ENCODE results near the gene SIL1. TPM values are rescaled to one million over a fixed set of nuclear protein-coding genes. Genes with fewer than 3 reads are reported as not detected.
"Not testable (repeated sequence)": the region's sequence is repeated elsewhere in the genome, so short reads cannot be mapped to it uniquely, and the experiment has no call there.

The SIL1 gene
- polyA plus RNA-seq, 3 donors: 51.6 to 53.7 (median 53.2) TPM

DNA sequence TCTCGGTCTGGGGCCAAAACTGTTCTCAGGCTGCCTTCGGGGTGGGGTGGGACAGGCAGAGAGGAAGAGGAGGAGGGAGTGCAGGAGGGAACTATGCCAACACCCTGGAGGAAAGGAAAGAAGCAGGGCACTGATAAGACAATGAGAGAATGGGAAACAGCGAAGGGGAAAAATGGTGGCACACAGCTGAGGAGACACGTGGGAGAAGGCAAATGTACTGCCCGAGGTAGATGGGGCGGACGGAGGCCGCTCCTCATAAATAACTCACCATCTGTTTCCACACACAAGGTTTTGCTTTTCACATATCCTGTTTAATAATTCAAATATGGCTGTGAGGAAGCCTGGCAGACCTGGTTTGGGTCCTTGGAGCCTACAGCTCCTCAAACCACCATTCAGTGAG is 174.9 kb downstream of the SIL1 start:
- DNase-seq (ENCODE audit: extremely low read depth in 1 of 11, low read depth in 9 of 11, low spot score in 4 of 11): no peak

DNA sequence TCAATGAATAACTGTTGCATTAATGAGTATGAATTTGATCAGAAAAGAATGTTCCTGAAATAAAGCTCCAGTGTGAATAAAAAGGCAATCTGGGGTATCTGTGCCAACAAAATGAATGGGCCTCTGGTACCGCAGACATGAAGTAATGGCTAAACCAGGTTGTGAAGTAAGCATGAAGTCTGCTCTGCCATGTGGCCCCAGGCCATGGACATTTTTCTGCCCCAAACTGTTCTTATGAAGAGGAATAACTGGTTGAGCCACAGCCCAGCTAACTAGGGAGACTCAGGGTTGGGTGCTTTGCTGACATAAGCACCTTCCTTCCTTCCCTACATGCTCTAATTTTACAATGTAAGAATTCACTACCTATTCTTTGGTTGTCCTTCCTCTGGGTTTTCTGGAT is 175.6 kb downstream of the SIL1 start:
- no peak for DNase-seq (ENCODE audit: extremely low read depth in 1 of 11, low read depth in 9 of 11, low spot score in 4 of 11)

DNA sequence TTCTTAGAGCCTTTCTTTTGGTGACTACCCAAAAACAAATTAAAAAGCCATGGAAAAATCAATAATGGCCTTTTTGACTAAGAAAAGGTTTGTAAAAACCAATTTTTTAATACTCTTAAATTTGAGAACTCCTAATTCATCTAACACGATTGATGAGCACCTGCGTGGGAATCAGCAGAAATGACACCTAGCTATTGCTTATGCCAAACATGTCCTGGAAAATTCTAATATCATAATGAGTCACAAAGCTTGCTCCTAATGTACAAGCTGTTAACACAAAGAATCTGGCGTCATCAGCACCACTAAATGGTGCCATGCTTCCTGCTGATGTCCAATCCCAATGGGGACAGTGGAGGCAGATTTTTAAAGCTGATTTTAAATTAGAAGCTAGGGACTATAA is 176.8 kb downstream of the SIL1 start:
- no peak for DNase-seq (ENCODE audit: extremely low read depth in 1 of 11, low read depth in 9 of 11, low spot score in 4 of 11)

DNA sequence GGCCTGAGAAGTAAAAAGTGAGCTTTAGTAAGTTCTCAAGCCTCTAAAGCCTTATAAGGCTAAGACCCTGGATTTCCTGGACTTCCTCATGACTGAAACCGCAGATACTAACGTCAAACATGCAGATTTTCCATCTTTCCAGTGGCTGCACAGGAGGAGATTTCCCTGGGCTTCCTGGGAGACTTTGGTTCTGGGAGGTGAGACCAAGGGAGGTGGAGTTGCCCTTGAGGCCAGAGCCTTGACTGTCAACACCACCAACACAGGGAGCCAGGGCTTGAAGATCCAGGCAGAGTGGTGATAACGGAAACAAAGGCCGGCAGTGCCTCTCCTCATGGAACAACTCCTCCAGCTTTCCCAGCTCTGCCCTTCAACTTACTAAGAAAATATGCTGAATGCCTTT is 178.3 kb downstream of the SIL1 start:
- DNase-seq (ENCODE audit: extremely low read depth in 1 of 11, low read depth in 9 of 11, low spot score in 4 of 11): no peak

DNA sequence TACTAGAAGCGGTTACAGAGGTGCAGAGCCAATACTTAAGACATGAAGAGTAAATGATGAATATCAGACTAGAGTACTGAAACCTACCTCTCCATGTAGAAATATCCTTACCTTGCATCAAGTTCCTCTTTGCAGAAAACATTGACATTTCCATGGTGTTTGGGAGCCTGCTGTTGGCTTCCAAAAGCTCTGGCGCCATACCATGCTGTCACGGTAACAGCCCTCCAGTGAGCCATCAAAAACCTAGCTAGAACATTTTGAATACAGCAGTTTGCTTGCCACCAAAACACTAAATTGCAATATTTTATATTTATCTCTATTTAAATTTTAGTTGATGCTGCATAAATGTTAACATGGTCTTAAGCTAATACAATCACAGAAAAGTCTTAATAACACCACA is 179.0 kb downstream of the SIL1 start:
- DNase-seq (ENCODE audit: extremely low read depth in 1 of 11, low read depth in 9 of 11, low spot score in 4 of 11): no peak

DNA sequence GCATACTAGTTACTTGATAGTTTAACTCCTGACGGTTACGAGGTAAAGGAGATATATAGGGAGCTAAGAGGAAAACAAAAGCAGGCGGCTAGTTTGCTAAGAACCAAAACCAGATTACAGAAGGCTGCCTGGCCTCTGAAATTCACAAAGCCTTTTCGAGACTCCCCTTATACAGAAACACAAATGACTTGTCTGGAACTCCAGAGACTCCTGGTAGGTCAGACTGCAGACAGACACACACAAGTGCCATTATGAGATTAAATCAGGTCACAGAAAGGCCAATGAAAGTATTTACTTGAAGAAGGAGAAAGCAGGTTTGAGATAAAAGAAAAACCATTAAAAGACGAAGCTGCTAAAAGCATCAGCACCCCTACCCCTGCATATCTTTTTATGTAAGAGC is 180.5 kb downstream of the SIL1 start:
- DNase-seq (ENCODE audit: extremely low read depth in 1 of 11, low read depth in 9 of 11, low spot score in 4 of 11): no peak

DNA sequence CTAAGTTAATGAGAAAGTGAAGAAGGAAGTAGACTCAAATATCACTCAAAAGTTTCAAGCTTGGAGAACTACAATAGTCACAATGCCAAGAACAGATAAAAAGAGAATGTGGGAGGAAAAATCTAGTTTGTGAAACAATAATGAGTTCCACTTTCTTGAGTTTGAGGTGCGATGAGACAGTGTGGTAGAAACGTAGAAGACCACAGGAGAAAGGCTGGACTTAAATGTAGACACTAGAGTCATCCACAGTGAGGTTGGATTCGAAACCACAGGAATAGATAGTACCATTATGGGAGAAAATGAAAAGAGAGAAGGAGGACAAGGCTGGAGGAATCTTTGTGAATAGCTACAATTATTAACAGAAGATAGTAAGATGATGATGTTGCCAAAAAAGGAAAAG is 182.0 kb downstream of the SIL1 start:
- DNase-seq (ENCODE audit: extremely low read depth in 1 of 11, low read depth in 9 of 11, low spot score in 4 of 11): no peak

DNA sequence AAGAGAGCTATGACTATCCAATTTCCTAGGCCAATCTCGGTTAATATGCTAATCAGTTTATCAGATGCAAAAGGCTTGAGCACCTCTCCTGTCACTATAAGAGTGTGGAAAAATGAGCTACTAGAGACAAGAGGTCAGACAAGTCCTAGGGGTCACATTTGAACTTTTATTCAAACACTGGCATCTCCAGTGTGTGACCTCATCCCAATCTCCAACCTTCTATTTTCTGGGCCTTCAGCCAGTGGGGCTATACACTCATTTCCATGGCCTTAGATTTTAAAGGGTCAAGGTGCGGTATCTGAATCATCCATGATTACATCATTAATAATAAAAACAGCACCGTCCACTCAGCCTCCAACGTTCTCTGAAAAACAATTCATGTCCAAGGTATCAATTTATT is 183.4 kb downstream of the SIL1 start:
- no peak for DNase-seq (ENCODE audit: extremely low read depth in 1 of 11, low read depth in 9 of 11, low spot score in 4 of 11)

DNA sequence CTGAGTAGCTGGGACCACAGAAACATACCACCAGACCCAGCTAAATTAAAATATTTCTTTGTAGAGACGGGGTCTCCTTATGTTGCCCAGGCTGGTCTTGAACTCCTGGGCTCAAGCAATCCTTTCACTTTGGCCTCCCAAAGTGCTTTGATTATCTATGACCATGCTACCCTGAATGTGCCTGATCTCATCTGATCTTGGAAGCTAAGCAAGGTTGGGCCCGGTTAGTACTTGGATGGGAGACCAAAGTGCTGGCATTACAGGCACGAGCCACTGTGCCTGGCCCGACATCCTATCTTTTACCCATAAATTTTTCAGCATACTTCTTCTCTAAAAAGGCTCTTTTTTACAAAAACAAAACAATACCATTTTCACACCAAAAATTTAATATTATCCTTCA is 186.0 kb downstream of the SIL1 start:
- DNase-seq (ENCODE audit: extremely low read depth in 1 of 11, low read depth in 9 of 11, low spot score in 4 of 11): no peak

DNA sequence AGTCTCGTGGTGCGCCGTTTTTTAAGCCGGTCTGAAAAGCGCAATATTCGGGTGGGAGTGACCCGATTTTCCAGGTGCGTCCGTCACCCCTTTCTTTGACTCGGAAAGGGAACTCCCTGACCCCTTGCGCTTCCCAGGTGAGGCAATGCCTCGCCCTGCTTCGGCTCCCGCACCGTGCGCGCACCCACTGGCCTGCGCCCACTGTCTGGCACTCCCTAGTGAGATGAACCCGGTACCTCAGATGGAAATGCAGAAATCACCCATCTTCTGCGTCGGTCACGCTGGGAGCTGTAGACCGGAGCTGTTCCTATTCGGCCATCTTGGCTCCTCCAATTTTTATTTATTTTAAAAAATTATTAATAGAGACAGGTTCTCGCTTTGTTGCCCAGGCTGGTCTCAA is 187.0 kb downstream of the SIL1 start:
- DNase-seq (ENCODE audit: extremely low read depth in 1 of 11, low read depth in 9 of 11, low spot score in 4 of 11): not testable (repeated sequence)

DNA sequence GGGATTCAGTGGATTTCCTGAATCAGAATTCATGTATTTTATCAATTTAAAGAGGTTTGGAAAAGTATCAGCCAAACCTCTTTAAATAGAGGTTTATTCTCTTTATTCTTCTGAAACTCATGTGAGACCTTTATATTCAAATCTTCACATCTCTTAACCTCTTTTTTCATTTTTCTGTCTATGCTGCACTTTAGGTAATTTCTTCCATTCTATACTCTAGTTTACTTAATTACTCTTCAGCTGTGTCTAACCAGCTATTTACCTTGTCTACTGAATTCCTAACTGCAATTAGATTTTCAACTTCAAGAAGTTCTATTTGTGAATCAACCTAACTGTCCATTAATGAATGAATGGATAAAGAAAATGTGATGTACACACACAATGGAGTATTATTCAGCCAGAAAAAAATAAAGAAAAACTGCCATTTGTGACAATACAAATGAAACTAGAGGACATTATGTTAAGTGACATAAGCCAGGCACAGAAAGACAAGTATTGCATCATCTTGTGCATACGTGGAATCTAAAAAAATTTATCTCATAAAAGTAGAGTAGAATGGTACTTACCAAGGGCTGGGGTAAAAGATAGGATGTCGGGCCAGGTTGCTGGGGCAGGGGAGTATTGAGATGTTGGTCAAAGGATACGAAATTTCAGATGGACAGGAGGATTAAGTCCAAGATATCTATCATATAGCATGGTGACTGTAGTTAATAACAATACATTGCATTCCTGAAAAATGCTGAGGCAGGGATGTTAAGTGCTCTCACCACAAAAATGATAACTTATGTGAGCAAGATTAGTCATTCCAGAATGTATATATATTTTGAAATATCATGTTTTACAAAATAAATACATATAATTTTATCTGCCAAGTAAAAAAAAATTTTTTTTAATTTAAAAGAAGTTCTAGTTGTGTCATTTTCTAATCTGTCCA is 193.5 kb downstream of the SIL1 start:
- no peak for DNase-seq (ENCODE audit: extremely low read depth in 1 of 11, low read depth in 9 of 11, low spot score in 4 of 11)

DNA sequence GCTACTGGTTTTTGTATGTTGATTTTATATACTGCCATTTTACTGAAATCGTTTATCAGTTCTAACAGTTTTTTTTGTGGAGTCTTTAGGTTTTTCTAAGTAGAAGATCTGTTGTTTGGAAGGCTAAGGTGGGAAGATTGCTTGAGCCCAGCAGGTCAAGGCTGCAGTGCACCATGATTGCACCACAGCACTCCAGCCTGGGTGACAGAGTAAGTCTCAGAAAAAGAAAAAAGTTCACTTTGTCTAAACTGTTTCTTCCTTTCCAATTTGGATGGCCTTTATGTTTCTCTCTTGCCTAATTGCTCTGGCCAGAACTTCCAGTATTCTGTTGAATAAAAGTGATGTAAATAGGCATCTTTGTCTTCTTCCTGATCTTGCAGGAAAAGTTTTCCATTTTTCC is 198.5 kb downstream of the SIL1 start:
- no peak for DNase-seq (ENCODE audit: extremely low read depth in 1 of 11, low read depth in 9 of 11, low spot score in 4 of 11)

DNA sequence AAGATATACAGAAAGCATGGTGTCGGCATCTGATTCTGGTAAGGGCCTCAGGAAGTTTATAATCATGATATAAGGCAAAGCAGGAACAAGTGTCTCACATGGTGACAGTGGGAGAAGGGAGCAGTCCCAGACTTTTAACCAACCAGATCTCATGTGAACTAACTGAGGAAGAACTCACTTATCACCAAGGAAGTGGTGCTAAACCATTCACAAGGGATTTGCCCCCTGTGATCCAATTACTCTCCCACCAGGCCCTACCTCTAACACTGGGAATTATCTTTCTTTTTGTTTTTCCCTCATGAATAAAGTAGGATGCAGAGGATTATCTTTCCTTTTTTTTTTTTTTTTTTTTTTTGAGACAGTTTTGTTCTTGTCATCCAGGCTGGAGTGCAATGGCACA is 199.6 kb downstream of the SIL1 start:
- DNase-seq (ENCODE audit: extremely low read depth in 1 of 11, low read depth in 9 of 11, low spot score in 4 of 11): no peak

DNA sequence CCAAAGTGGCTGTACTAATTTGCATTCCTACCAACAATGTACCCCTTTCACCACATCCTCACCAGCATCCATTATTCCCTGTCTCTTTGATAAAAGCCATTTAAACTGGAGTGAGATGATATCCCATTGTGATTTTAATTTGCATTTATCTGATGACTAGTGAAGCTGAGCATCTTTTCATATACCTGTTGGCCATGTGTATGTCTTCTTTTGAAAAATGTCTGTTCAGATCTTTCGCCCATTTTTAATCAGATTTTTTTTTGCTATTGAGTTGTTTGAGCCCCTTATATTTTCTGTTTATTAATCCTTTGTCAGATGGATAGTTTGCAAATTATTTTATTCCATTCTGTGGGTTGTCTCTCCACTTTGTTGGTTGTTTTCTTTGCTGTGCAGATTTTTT is 202.0 kb downstream of the SIL1 start:
- no peak for DNase-seq (ENCODE audit: extremely low read depth in 1 of 11, low read depth in 9 of 11, low spot score in 4 of 11)

DNA sequence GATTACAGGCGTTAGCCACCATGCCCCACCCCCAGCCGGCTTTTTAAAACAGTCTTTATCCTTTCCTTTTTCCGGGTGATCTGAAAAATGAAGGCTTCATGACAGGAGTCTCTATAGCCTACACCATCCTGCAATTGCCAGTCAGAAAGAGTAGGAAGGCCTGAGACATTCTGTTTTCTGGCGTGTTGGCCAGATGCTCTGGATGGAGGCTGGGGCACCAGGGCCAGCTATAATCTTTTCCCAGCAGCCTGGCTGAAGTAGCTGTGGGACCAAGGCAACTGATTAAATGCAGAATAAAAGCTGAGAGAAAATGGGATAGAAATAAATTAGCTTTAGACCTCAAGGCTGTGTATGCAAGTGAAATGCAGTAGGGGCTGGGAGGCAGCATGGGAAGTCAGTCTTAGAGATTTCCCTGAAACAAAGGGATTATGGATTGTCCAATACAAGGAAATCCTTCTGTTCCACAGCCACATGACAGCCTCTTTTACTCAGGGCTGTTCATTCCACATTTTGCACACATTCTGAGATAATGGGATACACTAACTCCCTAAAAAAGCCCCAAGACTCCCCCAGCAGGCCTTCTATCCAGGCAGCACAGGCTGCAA is 207.1 kb downstream of the SIL1 start:
- no peak for DNase-seq (ENCODE audit: extremely low read depth in 1 of 11, low read depth in 9 of 11, low spot score in 4 of 11)

DNA sequence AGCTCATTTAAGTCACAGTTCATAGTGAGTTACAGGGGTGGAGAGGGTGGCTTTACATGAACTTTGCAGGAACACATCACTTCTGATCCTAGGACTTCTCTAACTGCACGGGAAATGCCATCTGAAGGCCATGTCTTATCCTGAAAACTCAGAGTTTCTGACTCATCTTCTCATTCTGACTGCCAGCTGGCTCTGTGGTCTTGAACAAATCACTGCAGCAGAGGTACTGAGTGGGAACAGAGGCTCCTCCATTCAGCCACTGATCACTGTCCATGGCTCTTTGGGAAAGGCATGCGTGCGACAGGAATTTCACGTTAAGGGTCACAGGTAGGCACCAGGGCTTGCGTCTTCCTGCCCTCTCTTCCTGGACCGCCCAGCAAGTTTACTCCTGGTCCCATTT is 208.4 kb downstream of the SIL1 start:
- no peak for DNase-seq (ENCODE audit: extremely low read depth in 1 of 11, low read depth in 9 of 11, low spot score in 4 of 11)

DNA sequence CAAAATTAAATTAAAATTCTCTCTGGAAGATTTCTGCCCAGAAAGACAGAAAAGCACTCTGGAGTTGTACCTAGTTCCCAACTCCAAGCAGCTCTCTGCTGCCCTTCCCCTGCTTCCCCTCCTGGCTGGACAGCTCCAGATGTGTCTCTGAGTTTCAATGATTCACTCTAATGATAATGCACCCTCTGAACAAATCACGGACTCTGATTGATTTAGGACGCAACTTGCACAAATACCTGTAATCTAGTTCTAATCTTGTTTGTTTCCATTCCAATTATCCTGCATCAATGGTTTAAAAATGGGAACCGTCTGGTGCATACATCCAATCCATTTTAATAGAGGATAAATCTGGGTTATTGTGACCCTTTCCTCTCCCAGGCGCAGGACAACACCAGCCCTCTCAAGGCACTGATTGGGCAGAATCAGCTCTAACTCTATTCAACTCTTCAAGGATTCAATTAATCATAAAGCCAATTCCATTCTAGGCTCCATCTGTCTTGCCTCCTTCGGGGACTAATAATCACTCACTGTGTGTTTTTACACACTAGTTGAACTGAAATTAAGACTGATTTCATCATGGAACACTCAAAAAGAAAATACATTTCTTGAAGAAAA is 211.9 kb downstream of the SIL1 start:
- no peak for DNase-seq (ENCODE audit: extremely low read depth in 1 of 11, low read depth in 9 of 11, low spot score in 4 of 11)

DNA sequence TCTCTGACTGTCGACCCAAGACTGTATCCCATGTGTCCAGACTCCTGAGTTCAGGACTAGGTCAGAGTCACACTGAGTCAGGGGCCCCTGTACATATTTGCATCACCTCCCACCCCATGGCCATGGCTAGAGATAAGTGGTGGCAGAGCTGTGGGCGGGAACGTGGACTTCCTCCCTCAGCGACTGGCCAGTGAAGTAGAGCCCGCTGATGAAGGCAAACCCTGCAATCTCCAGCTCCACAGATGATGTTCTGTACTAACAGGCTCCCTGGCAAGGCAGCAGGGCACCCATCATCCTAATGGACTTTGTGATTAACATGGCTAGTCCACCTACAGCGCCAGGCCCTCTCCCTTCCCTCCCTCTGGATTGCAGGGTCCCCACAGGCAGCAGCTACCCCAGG is 212.5 kb downstream of the SIL1 start:
- DNase-seq (ENCODE audit: extremely low read depth in 1 of 11, low read depth in 9 of 11, low spot score in 4 of 11): no peak

DNA sequence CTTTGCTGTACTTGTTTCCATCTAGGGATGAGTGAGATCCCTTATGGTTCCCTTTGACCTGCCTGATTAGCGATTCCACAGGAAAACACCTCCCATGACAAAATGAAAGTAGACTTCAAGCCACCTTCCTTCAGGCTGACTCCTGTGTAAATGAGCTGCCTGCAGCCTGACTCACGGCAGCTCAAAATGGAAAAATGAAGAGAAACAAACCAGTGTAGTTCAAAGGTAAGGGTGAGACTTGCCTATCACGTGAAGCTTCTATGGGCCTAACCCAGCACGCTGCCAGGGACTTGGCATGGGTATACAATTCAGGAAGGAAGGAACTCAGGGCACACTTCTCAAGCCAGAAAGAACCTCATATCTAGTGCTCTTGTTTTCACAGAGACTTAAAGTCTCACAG is 212.9 kb downstream of the SIL1 start:
- no peak for DNase-seq (ENCODE audit: extremely low read depth in 1 of 11, low read depth in 9 of 11, low spot score in 4 of 11)

DNA sequence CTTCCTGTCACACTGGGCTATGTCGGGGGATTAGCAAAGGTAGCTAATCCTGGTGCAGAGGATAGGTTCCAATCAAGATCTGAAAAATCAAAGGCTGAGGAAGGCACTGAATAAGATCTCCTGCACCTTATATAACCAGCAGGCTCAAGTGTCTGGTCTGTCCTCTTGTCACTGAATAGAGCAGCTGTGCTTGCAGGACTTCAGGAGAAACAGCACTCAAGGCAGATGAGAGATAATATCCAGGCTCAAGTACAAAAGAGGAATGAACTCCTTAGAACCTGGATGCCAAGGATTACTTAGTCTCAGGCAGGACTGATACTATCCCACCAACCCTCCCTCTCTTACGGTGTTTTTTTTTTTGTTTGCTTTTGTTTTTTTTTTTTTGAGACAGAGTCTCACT is 214.2 kb downstream of the SIL1 start:
- no peak for DNase-seq (ENCODE audit: extremely low read depth in 1 of 11, low read depth in 9 of 11, low spot score in 4 of 11)
